ENCODE measurements around the gene PDXDC1. TPM values are rescaled to one million over a fixed set of nuclear protein-coding genes. Genes with fewer than 3 reads are reported as not detected.
"Not testable (repeated sequence)": the region's sequence is repeated elsewhere in the genome, so short reads cannot be mapped to it uniquely, and the experiment has no call there.

The PDXDC1 gene
- polyA plus RNA-seq, 3 donors = 90.4 to 101 (median 100) TPM

- not testable (repeated sequence) for DNase-seq (ENCODE audit: low read depth in 3 of 3, low spot score in 2 of 3)
These were observed 155.6 kb downstream of the PDXDC1 start for GRCh38 chr16:15130256-15130932.

GRCh38 chr16:15130943-15131700 is 156.3 kb downstream of the PDXDC1 start:
- DNase-seq (ENCODE audit: low read depth in 3 of 3, low spot score in 2 of 3) = not testable (repeated sequence)

- DNase-seq (ENCODE audit: low read depth in 3 of 3, low spot score in 2 of 3) = not testable (repeated sequence)
These were observed 158.0 kb downstream of the PDXDC1 start for GRCh38 chr16:15132719-15133428.

- DNase-seq (ENCODE audit: low read depth in 3 of 3, low spot score in 2 of 3) = not testable (repeated sequence)
These were observed 158.7 kb downstream of the PDXDC1 start for GRCh38 chr16:15133554-15133953.

- DNase-seq (ENCODE audit: low read depth in 3 of 3, low spot score in 2 of 3) = not testable (repeated sequence)
These were observed 160.1 kb downstream of the PDXDC1 start for GRCh38 chr16:15134752-15135482.

GRCh38 chr16:15135483-15136360 is 160.9 kb downstream of the PDXDC1 start:
- not testable (repeated sequence) for DNase-seq (ENCODE audit: low read depth in 3 of 3, low spot score in 2 of 3)

GRCh38 chr16:15137514-15137913 is 162.7 kb downstream of the PDXDC1 start:
- DNase-seq (ENCODE audit: low read depth in 3 of 3, low spot score in 2 of 3) = not testable (repeated sequence)

- not testable (repeated sequence) for DNase-seq (ENCODE audit: low read depth in 3 of 3, low spot score in 2 of 3)
These were observed 165.9 kb downstream of the PDXDC1 start for GRCh38 chr16:15140444-15141365.

- DNase-seq (ENCODE audit: low read depth in 3 of 3, low spot score in 2 of 3) = no peak
These were observed 166.8 kb downstream of the PDXDC1 start for GRCh38 chr16:15141586-15141985.

- DNase-seq (ENCODE audit: low read depth in 3 of 3, low spot score in 2 of 3) = not testable (repeated sequence)
These were observed 167.5 kb downstream of the PDXDC1 start for GRCh38 chr16:15142107-15142890.

- DNase-seq (ENCODE audit: low read depth in 3 of 3, low spot score in 2 of 3) = not testable (repeated sequence)
These were observed 168.2 kb downstream of the PDXDC1 start for GRCh38 chr16:15142891-15143600.

- not testable (repeated sequence) for DNase-seq (ENCODE audit: low read depth in 3 of 3, low spot score in 2 of 3)
These were observed 168.8 kb downstream of the PDXDC1 start for GRCh38 chr16:15143601-15144091.

GRCh38 chr16:15144092-15144631 is 169.3 kb downstream of the PDXDC1 start:
- DNase-seq (ENCODE audit: low read depth in 3 of 3, low spot score in 2 of 3) = not testable (repeated sequence)

- DNase-seq (ENCODE audit: low read depth in 3 of 3, low spot score in 2 of 3) = not testable (repeated sequence)
These were observed 170.1 kb downstream of the PDXDC1 start for GRCh38 chr16:15144781-15145417.

GRCh38 chr16:15145418-15146263 is 170.8 kb downstream of the PDXDC1 start:
- not testable (repeated sequence) for DNase-seq (ENCODE audit: low read depth in 3 of 3, low spot score in 2 of 3)
